HG02852 (cell line): Measurements from ENCODE around the gene ALPK1.
A peak's percentile ranks its signal among the peaks of the same experiment; 100 is the strongest.

Experiments
- ATAC-seq: cut with Tn5 transposase; IDR thresholded peaks from one replicate; pipeline ENCODE4 v1.9.1; 2021; ENCODE audit warnings: mild to moderate bottlenecking, moderate library complexity; ENCODE audit not compliant: unreplicated experiment

The ALPK1 gene

GRCh38 chr4:112327965-112328733, 31.0 kb downstream of the ALPK1 start:
- ATAC-seq, result peak; percentile 85

GRCh38 chr4:112328734-112329130, 31.6 kb downstream of the ALPK1 start:
- ATAC-seq, result no peak

GRCh38 chr4:112329672-112330375, 32.7 kb downstream of the ALPK1 start:
- ATAC-seq, result no peak

GRCh38 chr4:112330921-112331320, 33.8 kb downstream of the ALPK1 start:
- ATAC-seq, result no peak

GRCh38 chr4:112332398-112332797, 35.2 kb downstream of the ALPK1 start:
- no peak for ATAC-seq

GRCh38 chr4:112340023-112340422, 42.9 kb downstream of the ALPK1 start:
- ATAC-seq, result no peak

- ATAC-seq, result no peak
Measured at GRCh38 chr4:112341033-112341432, 43.9 kb downstream of the ALPK1 start.

GRCh38 chr4:112343330-112344080, 46.3 kb downstream of the ALPK1 start:
- ATAC-seq, result no peak

GRCh38 chr4:112348488-112349158, 51.5 kb downstream of the ALPK1 start:
- ATAC-seq, result no peak

GRCh38 chr4:112352736-112353135, 55.6 kb downstream of the ALPK1 start:
- ATAC-seq, result no peak

GRCh38 chr4:112355662-112356061, 58.5 kb downstream of the ALPK1 start:
- no peak for ATAC-seq

GRCh38 chr4:112357453-112357852, 60.3 kb downstream of the ALPK1 start:
- ATAC-seq, result no peak

- no peak for ATAC-seq
Measured at GRCh38 chr4:112357897-112358296, 60.7 kb downstream of the ALPK1 start.

- no peak for ATAC-seq
Measured at GRCh38 chr4:112358415-112358814, 61.2 kb downstream of the ALPK1 start.

GRCh38 chr4:112358952-112359749, 62.0 kb downstream of the ALPK1 start:
- no peak for ATAC-seq

- no peak for ATAC-seq
Measured at GRCh38 chr4:112361181-112361791, 64.1 kb downstream of the ALPK1 start.

GRCh38 chr4:112370466-112370865, 73.3 kb downstream of the ALPK1 start:
- no peak for ATAC-seq

GRCh38 chr4:112371361-112371760, 74.2 kb downstream of the ALPK1 start:
- no peak for ATAC-seq

- no peak for ATAC-seq
Measured at GRCh38 chr4:112374850-112375249, 77.7 kb downstream of the ALPK1 start.

- no peak for ATAC-seq
Measured at GRCh38 chr4:112377171-112377570, 80.0 kb downstream of the ALPK1 start.
